ENCODE results near the gene RAD51B. TPM values are rescaled to one million over a fixed set of nuclear protein-coding genes. Genes with fewer than 3 reads are reported as not detected.

Gene RAD51B
- polyA plus RNA-seq, 1 donor (not counting 4 experiments of a cell fraction or from before 2014, with no cell fraction given), result 13.3 TPM

DNA sequence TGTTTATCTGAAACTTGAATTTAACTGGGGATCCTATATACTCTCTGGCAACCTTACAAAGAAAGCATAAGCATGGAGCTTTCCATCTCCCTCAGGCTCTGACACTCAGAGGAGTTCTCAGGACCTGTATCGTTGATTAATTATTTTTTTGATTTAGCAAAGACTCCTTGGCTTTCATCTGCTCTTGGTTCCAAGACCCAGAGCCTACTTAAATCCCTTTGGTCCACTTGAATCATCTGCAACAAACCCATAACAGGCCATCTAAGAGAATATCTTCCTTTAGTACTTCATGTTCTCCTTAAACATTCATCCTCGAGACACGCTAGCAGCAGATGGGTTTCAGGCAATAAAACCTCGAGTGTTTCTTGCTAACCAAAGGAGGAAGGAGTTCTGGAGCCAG is 887.9 kb downstream of the RAD51B start:
- H4K20me1 ChIP-seq (ENCODE audit: control insufficient read depth, extremely low read depth, insufficient read depth, low read length), result no peaks in the 10 kb centered on the region
- no peaks in the 10 kb centered on the region for H3K9me1 ChIP-seq (ENCODE audit: control insufficient read depth, extremely low read depth, insufficient read depth, low read length)
- H3K9ac ChIP-seq (ENCODE audit: control insufficient read depth, extremely low read depth, insufficient read depth, low read length), result no peak overlapping the region
- FAIRE-seq (no peak), DNase-seq (ENCODE audit: low read depth, low spot score) (no peak)
- no peak overlapping the region for H3K4me3 ChIP-seq (ENCODE audit: control insufficient read depth in 2 of 3, extremely low read depth in 1 of 3, insufficient read depth in 2 of 3, low read depth in 1 of 3, low read length in 3 of 3)
- H3K9me3 ChIP-seq (ENCODE audit: control insufficient read depth, low read depth, low read length), result no peaks in the 10 kb centered on the region
- H3K4me1 ChIP-seq (ENCODE audit: control insufficient read depth, extremely low read depth, insufficient read depth, low read length), result peaks cover 43% of the 10 kb centered on the region
- no peak overlapping the region for H2AFZ ChIP-seq (ENCODE audit: control insufficient read depth, low read length)
- dilution Hi-C loops (cut with MboI; ENCODE audit: extremely low pct_ligation_motif_present, low sequenced_read_pairs), result no loop called here
- H3K27me3 ChIP-seq (ENCODE audit: control insufficient read depth, extremely low read depth, insufficient read depth, low read length), result no peaks in the 10 kb centered on the region
- no peak overlapping the region for H3K4me2 ChIP-seq (ENCODE audit: control insufficient read depth, extremely low read depth, insufficient read depth, low read depth, low read length)
- no peaks in the 10 kb centered on the region for H3K79me2 ChIP-seq (ENCODE audit: control insufficient read depth, insufficient read depth, low read length)
- no peaks in the 10 kb centered on the region for H3K36me3 ChIP-seq (ENCODE audit: control insufficient read depth in 2 of 2, extremely low read depth in 1 of 2, insufficient read depth in 2 of 2, low read length in 2 of 2)
- TF ChIP-seq, protein P1, sequence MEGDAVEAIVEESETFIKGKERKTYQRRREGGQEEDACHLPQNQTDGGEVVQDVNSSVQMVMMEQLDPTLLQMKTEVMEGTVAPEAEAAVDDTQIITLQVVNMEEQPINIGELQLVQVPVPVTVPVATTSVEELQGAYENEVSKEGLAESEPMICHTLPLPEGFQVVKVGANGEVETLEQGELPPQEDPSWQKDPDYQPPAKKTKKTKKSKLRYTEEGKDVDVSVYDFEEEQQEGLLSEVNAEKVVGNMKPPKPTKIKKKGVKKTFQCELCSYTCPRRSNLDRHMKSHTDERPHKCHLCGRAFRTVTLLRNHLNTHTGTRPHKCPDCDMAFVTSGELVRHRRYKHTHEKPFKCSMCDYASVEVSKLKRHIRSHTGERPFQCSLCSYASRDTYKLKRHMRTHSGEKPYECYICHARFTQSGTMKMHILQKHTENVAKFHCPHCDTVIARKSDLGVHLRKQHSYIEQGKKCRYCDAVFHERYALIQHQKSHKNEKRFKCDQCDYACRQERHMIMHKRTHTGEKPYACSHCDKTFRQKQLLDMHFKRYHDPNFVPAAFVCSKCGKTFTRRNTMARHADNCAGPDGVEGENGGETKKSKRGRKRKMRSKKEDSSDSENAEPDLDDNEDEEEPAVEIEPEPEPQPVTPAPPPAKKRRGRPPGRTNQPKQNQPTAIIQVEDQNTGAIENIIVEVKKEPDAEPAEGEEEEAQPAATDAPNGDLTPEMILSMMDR (optimal IDR thresholded peaks at IDR 0.05 in 1 of 3, IDR thresholded peaks at IDR 0.05 in 1 of 3, conservative IDR thresholded peaks at IDR 0.05 in 1 of 3; ENCODE audit: extremely low read depth in 1 of 3, insufficient read depth in 2 of 3, low read length in 3 of 3), result no peak
- no peak for TF ChIP-seq EZH2 (IDR thresholded peaks at IDR 0.05; ENCODE audit: low read length)
- H3K27ac ChIP-seq (ENCODE audit: control insufficient read depth, insufficient read depth, low read length), result no peak overlapping the region

DNA sequence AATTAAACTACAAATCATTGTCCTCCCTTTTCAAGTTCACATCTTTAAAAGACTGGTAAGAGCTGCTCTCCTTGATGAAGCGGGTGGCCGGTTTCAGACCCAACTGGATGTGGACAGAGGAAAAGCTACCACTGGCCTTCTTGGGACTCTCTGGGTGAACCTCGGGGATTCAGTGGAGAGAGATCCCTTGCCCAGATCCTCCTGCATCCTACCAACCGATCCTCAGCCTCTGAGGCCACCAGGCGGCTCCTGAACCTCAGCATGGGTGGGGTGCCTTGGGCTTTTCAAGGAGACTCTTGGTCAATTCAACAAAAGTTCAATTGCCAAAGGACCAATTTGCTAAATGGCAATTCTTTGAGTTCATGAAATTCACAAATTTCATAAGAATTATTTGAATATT is 888.8 kb downstream of the RAD51B start:
- Histone ChIP-seq H3K9me1 (ENCODE audit: control insufficient read depth, extremely low read depth, insufficient read depth, low read length) (no peaks in the 10 kb centered on the region), H3K4me1 (ENCODE audit: control insufficient read depth, extremely low read depth, insufficient read depth, low read length) (peaks cover 34% of the 10 kb centered on the region), H3K4me3 (ENCODE audit: control insufficient read depth in 2 of 3, extremely low read depth in 1 of 3, insufficient read depth in 2 of 3, low read depth in 1 of 3, low read length in 3 of 3) (no peak overlapping the region), H3K9me3 (ENCODE audit: control insufficient read depth, low read depth, low read length) (no peaks in the 10 kb centered on the region), H2AFZ (ENCODE audit: control insufficient read depth, low read length) (no peak overlapping the region), H3K4me2 (ENCODE audit: control insufficient read depth, extremely low read depth, insufficient read depth, low read depth, low read length) (no peak overlapping the region), H3K27ac (ENCODE audit: control insufficient read depth, insufficient read depth, low read length) (no peak overlapping the region), H3K79me2 (ENCODE audit: control insufficient read depth, insufficient read depth, low read length) (no peaks in the 10 kb centered on the region), H4K20me1 (ENCODE audit: control insufficient read depth, extremely low read depth, insufficient read depth, low read length) (no peaks in the 10 kb centered on the region), H3K36me3 (ENCODE audit: control insufficient read depth in 2 of 2, extremely low read depth in 1 of 2, insufficient read depth in 2 of 2, low read length in 2 of 2) (no peaks in the 10 kb centered on the region), H3K27me3 (ENCODE audit: control insufficient read depth, extremely low read depth, insufficient read depth, low read length) (no peaks in the 10 kb centered on the region), H3K9ac (ENCODE audit: control insufficient read depth, extremely low read depth, insufficient read depth, low read length) (no peak overlapping the region)
- FAIRE-seq, result no peak
- TF ChIP-seq, protein P1 (optimal IDR thresholded peaks at IDR 0.05 in 1 of 3, IDR thresholded peaks at IDR 0.05 in 1 of 3, conservative IDR thresholded peaks at IDR 0.05 in 1 of 3; ENCODE audit: extremely low read depth in 1 of 3, insufficient read depth in 2 of 3, low read length in 3 of 3), result no peak
- TF ChIP-seq EZH2 (IDR thresholded peaks at IDR 0.05; ENCODE audit: low read length), result no peak
- DNase-seq (ENCODE audit: low read depth, low spot score), result no peak
- dilution Hi-C loops (cut with MboI; ENCODE audit: extremely low pct_ligation_motif_present, low sequenced_read_pairs), result no loop called here

Measured in keratinocyte (primary cell).